ENCODE data around the gene TRPM4.

- TF ChIP-seq, protein P1, sequence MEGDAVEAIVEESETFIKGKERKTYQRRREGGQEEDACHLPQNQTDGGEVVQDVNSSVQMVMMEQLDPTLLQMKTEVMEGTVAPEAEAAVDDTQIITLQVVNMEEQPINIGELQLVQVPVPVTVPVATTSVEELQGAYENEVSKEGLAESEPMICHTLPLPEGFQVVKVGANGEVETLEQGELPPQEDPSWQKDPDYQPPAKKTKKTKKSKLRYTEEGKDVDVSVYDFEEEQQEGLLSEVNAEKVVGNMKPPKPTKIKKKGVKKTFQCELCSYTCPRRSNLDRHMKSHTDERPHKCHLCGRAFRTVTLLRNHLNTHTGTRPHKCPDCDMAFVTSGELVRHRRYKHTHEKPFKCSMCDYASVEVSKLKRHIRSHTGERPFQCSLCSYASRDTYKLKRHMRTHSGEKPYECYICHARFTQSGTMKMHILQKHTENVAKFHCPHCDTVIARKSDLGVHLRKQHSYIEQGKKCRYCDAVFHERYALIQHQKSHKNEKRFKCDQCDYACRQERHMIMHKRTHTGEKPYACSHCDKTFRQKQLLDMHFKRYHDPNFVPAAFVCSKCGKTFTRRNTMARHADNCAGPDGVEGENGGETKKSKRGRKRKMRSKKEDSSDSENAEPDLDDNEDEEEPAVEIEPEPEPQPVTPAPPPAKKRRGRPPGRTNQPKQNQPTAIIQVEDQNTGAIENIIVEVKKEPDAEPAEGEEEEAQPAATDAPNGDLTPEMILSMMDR (tag by site-specific recombination; IDR thresholded peaks at IDR 0.05), result no peak
- TF ChIP-seq YY1 (tag by site-specific recombination; IDR thresholded peaks at IDR 0.05) (no peak), ZNF324 (tag by site-specific recombination; IDR thresholded peaks at IDR 0.05) (no peak), ZNF488 (tag by site-specific recombination; IDR thresholded peaks at IDR 0.05) (no peak), ZBTB7A (tag by site-specific recombination; IDR thresholded peaks at IDR 0.05; ENCODE audit: low read depth) (no peak)
Measured at GRCh38 chr19:49173198-49173597, 15.6 kb downstream of the TRPM4 start.

Measured in HEK293 (cell line).